Activated T-cell treated with anti-CD3 and anti-CD28 coated beads for 1 hour (primary cell): ENCODE data around the gene GABPB1.

Source experiments
- DNase-seq: peaks from one replicate; pipeline ENCODE4 v3.0.0-alpha.2; 2020; ENCODE audit warnings: low read depth

Gene GABPB1

DNA sequence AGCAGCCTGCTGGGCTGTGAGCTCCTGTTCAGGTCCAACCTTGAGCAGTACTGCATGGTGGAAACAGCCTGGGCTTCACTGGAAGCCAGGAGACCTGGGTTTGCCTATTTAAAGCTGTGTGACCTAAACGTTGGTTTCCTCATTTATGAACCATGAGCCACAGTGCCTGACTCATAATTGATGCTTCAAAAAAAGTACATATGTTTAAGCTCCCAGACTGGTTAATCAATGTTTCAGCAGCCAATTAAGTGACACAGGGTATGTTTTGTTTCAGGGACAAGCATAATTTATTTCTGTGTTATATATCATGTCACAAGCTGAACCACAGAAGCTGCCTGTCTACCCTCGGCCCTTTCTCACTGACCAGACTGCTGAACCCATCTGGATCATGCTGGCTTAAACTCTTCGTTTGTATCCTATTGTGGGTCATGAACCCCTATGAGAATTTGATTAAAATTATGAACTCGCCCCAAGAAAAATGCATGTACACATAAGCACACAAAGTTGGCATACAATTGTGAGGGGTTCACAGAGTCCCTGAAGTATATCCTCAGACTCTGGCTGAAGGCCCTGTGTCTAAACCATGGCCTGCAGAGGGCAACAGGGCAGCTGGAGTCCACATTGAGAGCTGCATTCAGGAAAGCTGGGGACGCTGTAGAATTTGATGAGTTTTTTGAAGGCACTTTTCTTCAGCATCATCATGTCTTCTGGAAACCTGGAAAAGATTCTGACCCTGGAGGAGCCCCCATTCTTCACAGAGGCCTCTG is 113.1 kb downstream of the GABPB1 start:
- no peak for DNase-seq

DNA sequence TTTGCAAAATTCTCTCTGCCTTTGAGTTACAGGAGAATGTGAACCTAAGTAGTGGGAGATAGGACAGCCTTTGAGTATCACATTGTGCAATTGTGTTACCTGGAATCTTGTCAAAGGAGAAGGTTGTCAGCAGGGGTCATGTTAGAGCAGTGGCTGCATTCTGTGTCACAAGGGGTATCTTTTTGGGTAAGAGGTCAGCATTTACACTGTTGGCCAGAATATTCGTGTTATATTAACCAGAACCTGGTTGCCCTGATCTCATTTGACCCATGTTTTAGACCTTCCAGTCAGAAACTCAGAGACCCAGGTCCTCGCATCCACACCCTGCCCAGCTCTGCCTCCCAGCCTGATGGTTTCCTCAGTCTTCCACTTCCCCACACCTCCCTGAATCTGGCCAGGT is 116.7 kb downstream of the GABPB1 start:
- DNase-seq = no peak

GRCh38 chr15:50236433-50236832 is 118.6 kb downstream of the GABPB1 start:
- no peak for DNase-seq

- no peak for DNase-seq
Measured at GRCh38 chr15:50235794-50236193, 119.2 kb downstream of the GABPB1 start.

DNA sequence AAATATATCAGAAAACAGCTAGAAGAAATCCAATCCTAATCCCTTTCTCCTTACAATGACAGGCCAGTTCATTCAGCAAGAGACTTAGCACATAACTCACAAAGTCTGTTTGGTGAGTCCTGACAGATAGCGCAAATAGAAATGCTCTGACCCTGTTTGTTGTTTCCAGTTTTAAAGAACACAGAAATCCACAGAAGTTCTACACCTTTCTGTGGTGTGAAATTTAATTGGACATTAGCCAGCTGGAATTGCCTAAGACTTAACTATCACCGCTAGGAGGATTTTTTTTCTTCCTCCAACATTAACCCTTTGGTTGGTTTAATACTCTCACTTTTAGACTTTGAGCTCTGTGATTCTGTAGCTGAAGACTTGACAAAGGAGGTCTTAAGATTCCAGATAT is 120.2 kb downstream of the GABPB1 start:
- DNase-seq = no peak

DNA sequence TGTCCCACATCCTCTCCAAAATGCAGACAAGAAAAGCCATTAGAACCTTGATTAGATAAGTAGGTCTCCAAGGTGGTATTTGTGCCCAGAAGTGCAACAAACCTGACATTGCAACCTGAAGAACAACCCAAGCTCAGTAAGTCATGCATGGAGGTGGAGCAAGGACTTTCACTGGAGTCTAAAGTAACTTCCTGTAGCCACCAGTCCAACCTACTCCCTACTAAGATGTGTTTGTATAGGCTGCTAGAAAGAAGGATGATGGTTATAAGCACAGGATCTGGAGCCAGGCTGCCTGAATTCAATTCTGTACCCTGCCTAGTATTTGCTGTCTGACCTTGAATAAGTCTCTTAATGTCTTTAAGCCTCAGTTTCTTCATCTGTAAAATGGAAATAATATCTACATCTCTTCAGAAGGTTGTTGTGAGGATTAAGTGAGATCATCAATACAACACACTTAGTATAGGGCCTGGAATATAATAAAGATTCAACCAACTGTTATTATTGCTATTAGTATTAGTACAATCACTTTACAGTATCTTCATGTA is 121.7 kb downstream of the GABPB1 start:
- DNase-seq = no peak

DNA sequence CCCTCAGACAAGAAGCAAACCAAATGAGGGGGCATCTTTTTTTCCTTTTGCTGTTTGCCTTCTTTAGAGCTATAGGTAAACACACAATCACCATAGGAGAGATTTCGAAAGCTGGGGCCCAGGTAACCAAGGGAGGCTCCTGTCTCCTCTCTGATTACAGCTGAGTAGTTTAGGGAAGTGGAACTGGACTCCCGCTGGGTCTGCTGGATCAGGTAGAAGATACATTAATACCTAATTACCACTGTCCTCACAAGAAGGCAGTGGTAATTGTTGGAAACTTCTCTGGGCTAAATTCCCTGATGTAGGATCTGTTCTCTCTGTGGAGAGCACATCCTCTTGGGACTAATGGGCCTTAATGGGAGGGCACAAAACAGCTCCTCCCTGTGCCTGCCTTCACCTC is 122.2 kb downstream of the GABPB1 start:
- DNase-seq = no peak

DNA sequence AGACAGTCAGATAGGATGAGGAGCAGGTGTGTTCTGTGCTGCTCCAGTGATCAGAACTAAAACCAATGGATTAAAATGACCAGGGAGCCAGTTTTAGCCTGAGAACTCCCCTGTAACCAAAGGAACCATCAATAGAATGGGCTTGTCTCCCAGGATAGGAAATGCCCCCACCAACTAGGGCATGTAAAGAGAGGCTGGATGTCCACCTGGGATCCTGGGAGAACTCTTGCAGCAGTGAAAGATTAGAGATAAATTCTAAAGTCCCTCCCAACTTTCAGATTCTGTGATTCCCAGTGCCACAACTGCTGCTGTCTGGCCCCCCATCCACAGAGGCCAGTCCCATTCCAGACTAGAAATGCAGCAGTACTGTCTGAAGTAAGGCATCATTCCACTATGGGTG is 123.2 kb downstream of the GABPB1 start:
- DNase-seq = no peak

DNA sequence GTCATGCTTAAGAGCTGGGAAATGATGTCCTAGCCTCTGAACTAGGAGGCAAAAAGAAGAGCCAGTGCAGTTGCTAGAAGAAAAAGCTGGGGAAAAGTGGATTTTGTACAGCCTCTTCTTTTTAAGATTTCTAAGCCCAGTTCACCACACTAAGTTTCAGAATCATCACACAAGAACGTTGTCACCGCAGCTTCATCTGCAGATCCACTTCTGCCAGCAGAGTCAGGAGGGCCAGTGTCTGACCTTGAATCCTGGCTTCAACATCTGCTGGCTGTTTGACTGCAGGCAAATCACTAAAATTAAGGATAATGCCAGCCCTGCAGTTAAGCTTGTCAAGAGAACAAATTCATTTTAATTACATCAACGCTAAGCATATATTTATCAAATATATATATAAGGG is 125.7 kb downstream of the GABPB1 start:
- no peak for DNase-seq

DNA sequence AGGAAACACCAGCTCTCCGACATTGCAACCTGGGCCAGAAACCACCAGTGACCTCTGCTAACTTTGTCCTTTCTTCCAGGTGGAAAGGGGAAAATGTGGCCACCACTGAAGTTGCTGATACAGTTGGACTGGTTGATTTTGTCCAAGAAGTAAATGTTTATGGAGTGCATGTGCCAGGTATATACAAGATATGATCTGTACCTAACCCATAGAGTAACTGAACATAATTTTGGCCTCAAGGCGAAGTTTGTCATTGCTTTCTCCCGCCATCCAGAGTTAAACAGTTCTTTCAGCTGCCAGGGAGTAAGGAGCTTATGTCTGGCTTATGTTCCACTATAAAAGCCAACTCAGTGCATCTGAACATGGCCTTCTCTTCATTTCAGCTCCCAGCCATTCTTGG is 126.1 kb downstream of the GABPB1 start:
- no peak for DNase-seq

DNA sequence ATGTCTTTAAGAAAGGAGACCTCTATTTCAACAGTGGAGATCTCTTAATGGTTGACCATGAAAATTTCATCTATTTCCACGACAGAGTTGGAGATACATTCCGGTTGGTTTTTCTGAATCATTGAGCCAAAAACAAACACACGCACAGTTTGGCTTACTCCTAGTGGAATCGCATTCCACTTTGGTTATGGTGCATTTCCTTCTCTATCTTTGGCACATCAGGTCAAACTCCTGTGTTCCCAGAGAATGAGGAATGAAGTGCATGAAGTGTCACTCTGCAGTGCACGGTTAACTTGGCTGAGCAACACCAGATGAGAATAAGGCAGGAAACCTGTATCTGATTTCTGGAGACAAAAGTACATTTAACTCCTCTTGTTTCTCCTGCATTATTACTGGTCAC is 127.9 kb downstream of the GABPB1 start:
- no peak for DNase-seq

- no peak for DNase-seq
Measured at GRCh38 chr15:50225938-50226337, 129.1 kb downstream of the GABPB1 start.
